H1 (cell line): ENCODE results near the gene PDE8A. TPM values are rescaled to one million over a fixed set of nuclear protein-coding genes. Genes with fewer than 3 reads are reported as not detected.

Experiments used
- CHD1 ChIP-seq: IDR thresholded peaks from 2 replicates; pipeline ENCODE4 v1.6.1; 2012; ENCODE audit warnings: low read depth, low read length, improper control_type of control experiment
- GTF2F1 ChIP-seq: IDR thresholded peaks from 2 replicates; pipeline ENCODE4 v1.6.1; 2012; ENCODE audit warnings: low read depth, low read length, improper control_type of control experiment, borderline replicate concordance
- JUN ChIP-seq: IDR thresholded peaks from 2 replicates; pipeline ENCODE4 v1.6.1; 2011; ENCODE audit warnings: low read depth, mild to moderate bottlenecking, improper control_type of control experiment, low read length
- polyA plus RNA-seq, 7 experiments: library from polyadenylated mRNA; depleted of rRNA in 3 of 7; stranded (reverse) in 5 of 7; unstranded in 2 of 7; fragments of >200 nt in 5 of 7; fragments of 200-250 nt in 2 of 7; gene quantifications; 1 replicate in 5 of 7; 2 replicates in 1 of 7; 4 replicates in 1 of 7; pipeline versions ENCODE4 v1.2.1 to v1.2.3, GENCODE V29; 2011 to 2013; ENCODE audit warnings: missing spikeins in 2 of 7, mixed read lengths in 2 of 7
- total RNA-seq: library from RNA; stranded (reverse); fragmentation: NEBNext Ultra II Directional; extraction: Animal tissue kit (Norgen Biotek cat#: 25700); gene quantifications from 2 replicates; pipeline ENCODE4 v1.2.1, GENCODE V29; 2021

The PDE8A gene
- total and polyA plus RNA-seq, 2 of the 8 experiments (the other 6 are each of a cell fraction or from before 2014, with no cell fraction given), result 6.9 to 7.8 TPM

DNA sequence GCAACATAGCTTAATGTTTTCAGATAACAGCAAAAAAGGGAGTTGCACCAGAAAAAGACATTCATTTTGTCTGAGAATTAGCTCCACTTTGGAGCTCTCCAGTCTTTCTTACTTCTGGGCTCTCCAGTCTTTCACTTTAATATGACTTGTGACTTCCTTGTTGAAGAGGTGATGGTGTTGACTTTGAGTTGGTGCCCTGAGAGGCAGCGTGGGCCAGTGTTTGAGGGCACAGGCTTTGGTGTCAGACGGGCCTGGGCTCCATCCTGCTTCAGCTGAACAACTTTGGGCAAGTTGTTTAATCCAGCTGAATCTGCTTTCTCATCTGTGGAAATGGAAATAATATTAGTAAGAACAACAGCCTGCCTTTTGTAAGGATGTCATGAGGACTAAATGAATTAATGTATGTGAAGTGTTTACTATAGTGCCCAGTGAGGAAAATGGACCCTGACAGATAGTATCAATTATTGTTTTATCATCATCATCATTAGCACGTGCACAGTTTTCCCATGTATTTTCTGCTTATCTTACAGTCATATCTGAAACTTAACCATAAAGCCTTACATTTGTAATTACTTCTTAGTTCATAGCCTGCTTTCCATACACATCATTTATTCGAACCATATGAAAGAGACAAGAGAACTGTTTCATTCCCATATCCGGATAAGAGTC, 108.4 kb downstream of the PDE8A start (continued):
- TF ChIP-seq GTF2F1 (no peak), CHD1 (no peak), JUN (no peak)
